GM18526 (cell line): ENCODE results near the gene LGALS3.

Experiments
- POLR2A ChIP-seq: IDR thresholded peaks from 3 replicates; pipeline ENCODE4 v1.6.1; 2011; ENCODE audit not compliant: insufficient read length; ENCODE audit errors: extremely low read depth

LGALS3 gene

DNA sequence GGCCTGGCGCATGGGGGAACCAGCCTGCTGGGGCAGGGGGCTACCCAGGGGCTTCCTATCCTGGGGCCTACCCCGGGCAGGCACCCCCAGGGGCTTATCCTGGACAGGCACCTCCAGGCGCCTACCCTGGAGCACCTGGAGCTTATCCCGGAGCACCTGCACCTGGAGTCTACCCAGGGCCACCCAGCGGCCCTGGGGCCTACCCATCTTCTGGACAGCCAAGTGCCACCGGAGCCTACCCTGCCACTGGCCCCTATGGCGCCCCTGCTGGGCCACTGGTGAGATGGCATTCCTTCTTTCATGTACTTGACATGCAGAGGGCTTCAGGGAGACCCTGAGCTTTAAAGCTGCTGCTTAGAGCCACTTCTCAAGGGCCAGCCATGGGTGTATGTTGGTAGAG, 9.0 kb downstream of the LGALS3 start:
- TF ChIP-seq POLR2A, result no peak

DNA sequence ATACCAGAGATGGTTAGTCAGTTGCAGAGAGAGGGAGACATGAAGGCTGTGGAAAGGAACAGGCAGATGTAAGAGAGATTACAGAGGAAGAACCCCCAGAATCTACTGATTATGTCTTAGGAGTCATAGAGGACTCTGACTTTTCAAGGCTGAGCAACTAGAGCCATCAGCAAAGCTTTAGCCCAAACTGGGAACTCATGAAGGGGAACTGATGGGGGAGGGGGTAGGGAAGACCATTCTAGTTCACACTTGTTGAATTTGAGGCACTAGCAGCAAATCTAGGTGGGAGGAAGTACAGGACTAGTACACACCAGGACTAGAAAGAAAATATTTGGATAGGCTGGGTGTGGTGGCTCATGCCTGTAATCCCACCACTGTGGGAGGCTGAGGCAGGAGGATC, 10.1 kb downstream of the LGALS3 start:
- no peak for TF ChIP-seq POLR2A

DNA sequence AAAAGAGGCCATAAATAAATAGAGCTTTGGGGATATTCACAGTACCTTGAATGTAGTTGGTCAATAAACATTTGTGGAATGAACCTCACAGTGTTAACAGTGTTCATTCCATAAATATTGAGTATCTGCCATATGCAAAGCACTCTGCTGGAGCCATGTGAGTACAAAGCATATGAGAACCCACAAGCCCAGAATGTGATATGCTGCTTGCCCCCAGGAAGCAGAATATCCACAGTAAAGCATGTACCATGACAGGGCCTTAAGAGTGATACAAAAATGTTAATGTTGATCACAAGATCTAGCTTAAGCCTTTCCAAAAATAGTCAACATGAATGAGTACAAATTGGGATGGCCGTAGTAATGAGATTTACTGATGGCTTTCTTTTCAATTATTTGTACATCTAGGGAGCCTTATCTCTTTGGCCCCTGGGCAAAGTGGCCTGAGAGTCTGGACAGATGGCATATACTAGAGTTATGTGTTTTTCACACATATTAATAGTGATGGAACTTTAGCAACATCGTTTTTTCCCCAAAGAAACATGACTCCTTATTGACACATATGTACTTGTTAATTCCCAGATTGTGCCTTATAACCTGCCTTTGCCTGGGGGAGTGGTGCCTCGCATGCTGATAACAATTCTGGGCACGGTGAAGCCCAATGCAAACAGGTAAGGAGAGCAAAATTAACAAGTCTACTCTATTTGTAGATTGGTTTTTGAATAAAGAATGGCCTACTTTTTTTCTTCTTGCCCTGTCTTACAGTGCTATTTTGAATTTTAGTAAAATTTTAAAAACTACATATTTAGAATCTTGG, 10.9 kb downstream of the LGALS3 start:
- no peak for TF ChIP-seq POLR2A

DNA sequence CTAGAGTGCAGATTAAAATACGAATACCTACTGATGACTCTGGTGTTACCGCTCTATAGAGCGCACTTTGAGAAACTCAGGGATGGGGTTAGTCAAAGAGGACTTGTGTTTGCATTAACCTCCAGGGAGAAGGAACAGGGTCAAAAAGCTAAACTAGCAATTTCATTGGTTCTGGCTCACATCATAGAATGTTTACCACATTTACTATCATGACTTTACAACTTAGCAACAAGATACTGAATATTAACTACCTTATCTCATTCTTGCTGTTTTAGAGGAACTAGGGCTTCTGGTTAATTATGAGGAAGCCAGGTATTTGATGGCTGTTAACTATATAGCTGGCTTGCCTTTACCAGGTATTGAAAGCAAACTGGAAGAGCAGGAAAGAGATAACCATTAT, 12.8 kb downstream of the LGALS3 start:
- no peak for TF ChIP-seq POLR2A

DNA sequence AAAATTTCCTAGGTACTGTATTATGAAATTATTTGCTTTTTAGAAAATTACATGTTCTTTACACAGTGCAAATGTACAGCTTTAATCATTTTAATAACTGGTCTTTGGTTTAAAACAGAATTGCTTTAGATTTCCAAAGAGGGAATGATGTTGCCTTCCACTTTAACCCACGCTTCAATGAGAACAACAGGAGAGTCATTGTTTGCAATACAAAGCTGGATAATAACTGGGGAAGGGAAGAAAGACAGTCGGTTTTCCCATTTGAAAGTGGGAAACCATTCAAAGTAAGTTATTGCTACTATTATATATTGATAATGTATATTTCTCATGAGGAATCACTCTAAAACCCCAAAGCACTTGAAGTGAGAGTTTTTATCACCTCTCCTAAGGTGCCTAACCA, 13.4 kb downstream of the LGALS3 start:
- no peak for TF ChIP-seq POLR2A

DNA sequence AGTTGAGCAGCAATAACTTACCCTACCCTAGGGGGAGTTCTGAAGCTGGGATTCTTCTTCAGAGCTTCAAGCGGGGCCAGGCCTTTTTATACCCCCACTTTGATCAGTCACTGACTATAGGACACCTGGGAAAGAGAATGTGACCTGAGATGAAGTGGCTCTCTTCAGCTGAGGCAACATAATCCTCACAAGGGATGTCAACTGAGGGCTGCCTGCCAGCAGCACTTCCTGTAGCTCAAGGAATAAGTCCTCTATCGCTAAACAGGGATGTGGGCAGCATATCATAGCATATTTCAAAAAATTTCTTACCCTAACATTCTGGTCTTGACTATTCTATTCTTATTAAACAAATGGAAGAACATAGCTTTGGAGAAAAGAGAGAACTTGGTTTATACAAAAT, 17.4 kb downstream of the LGALS3 start:
- TF ChIP-seq POLR2A, result no peak

DNA sequence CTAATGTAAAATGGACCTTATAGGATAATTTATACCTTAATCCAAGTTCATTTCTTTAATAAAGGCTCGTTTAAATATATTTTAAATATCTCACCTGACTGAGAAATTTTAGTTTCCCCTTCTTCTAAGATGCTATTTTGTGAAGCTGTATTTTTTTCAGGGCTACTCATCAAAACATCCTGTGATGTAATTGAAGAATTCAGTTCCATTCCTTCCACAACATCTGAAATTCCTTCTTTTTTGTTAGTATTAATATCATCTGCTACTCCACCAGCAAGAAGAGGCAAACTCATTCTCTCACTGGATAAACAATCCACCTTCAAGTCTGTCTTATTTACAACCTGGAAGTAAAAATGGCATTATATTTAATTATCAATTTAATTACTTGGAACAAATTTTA, 22.5 kb downstream of the LGALS3 start:
- no peak for TF ChIP-seq POLR2A

DNA sequence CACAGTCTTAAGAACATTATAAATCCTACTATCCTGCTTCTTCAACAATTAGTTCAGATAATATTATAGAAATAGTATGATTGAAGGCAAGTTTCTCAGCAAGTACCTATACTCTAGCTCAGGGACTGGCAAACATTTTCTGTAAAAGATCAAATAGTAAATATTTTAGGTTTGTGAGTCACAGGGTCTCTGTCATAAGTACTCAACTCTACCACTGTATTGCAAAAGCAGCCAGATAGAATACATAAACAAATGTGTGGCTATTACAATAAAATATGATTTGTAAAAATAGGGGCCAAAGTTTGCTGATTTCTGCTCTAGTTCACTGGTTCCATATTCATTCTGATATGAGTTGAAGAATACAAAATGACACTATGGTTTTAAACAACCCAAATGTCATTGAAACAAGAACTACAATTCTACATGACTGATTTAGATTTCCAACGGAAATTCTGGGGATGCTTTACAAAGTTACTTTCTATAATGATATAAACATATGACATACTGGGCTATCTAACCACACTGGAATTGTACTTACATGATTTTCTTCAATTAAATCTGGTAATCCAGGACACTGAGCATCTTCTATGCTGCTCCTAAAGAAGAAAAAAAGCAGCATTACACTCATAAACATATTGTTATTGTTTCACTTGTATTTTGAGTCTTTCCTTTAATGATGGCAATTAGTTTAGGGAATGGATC, 23.2 kb downstream of the LGALS3 start:
- no peak for TF ChIP-seq POLR2A

DNA sequence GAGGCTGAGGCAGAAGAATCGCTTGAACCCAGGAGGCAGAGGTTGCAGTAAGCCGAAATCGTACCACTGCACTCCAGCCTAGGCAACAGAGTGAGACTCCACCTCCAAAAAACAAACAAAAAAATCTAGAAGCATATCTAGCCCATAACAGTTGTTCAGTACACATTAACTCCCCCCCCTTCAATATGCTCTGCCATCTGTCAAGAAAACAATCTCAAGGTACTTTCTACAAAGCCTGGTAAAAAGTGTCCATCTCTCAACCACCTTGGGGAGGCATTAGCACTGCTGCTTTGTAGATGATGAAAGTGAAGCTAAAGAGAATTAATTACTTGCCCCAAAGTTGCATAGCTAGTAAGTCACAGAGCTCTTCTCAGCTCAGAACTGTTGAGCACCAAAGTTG, 24.9 kb downstream of the LGALS3 start:
- TF ChIP-seq POLR2A, result no peak

DNA sequence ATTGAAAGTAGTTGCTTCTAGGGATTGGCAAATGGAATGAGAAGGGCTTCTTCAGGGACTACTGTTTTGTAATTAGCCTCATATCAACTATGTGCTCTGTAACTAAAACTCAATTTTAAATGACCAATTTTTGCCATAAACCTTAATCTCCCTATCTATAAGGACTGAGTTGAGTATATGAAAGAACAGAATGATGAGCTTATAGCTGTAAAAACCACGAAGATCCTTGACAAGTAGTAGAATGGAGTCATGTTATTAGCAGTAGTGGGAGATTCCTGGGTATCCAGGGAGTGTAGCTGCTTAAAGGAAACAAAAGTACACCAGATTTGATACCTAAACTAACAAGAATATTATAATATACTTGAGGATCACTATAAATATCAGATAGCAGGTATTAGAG, 28.0 kb downstream of the LGALS3 start:
- TF ChIP-seq POLR2A, result no peak

DNA sequence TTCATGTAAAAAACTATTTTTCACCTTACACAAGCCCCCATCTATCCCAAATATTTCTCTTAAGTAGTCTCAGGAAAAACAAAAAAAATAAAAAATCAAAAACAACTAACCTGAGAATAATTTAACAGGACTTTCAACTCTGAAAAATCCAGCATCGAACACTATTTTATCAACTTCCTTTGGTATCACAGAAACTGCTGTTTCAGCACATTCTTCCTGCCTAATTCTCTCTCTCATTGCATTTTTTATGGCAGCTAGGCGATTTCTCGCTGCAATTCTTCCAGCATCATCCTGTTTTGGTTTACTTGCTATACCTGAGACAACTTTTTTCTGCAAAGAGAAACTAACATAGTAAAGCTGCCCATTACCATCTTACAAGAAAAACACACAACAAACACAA, 29.4 kb downstream of the LGALS3 start:
- no peak for TF ChIP-seq POLR2A

DNA sequence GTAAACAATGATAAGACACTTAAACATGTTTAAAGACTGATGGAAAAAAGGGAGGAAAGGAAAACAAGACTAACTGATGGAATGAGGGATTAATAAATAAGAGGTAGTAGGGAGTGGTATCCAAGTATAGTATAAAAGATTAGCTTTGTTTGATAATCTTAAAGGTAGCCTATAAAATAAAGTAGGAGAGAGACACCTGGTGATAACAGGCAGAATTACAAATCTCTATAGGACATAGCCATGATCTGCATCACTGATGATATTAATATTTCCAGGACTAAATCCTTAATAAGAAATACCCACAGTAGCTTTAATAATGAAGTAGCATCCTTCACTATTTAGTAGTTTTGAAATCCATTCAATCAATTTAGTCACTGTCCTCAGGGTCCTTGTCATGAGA, 31.9 kb downstream of the LGALS3 start:
- no peak for TF ChIP-seq POLR2A

DNA sequence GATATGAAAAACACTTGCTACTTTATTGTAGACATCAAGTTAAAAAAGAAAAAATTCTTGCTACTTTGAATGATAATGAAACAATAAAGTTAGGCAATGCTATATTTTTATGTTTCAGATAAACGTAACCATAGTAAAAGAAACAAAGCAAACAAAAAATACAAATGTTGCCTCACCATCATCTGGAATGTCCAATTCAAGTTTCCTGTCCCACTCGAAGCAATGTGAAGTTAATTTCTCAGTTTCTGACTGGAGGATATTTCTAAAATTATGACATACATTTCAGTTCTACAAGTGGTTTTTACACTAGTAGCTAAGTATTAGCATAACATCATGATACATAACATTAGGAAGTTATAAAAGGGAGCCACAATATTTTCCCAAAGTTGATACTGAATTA, 41.5 kb downstream of the LGALS3 start:
- TF ChIP-seq POLR2A, result no peak

DNA sequence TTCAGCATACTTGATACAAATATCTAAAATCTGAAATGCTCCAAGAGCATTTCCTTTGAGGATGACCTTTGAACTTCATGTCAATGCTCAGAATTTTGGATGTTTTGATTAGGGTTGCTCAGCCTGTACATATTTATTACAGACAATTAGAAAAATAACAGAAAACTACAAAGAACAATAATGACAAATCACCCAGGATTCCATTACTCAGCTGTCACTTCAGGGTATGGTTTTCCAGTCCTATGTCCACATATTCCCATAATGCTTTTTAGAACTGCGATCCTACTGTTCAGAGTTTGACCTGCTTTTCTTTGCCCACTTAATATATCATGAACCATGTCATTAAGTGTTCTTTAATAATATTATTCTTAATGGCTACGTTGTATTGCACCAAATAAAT, 51.0 kb downstream of the LGALS3 start:
- no peak for TF ChIP-seq POLR2A

DNA sequence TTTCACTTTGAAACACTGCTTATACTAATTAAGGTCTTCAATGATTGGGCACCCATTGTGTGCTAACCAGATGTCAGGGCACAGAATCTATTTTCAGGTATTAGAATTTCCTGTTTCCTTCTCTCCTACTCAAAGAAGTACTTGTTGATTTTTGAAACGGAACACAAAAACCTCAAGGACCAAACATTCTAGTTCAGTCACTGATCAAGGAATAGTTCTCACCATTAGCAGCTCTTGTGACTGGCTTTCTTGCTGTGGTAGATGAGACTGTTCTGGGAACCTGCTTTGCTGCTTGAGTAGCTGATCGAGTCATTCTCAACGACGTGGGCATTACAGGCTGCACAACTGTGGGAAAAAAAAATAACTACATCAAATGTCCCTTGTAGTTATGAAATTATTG, 51.4 kb downstream of the LGALS3 start:
- TF ChIP-seq POLR2A, result no peak

DNA sequence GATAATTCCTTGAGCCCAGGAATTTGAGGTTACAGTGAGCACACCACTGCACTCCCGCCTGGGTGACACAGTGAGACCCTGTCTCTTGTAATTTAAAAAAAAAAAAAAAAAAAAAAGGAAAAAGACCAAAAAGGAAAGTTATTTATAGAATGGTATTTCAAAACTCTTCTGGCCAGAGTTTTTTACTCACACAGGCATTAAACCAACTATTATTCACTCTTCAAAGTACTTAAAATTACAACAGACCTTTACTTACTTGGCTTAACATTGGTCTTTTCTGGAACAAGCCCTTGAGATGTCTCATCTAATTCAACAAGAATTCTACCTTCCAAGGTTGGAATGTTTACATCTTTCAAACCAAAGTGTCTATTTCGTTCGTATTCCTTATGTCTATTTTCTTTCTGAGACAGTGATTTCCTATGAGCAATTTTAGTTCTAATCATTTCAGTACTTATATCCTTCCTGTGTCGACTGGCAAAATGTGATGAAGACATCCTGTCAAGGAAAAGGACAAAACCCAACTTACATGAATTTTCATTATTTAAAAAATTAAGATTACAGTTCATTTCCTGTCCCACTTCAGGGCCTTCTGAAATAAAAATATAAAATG, 59.7 kb downstream of the LGALS3 start:
- TF ChIP-seq POLR2A, result no peak
